ENCODE results near the gene KCNJ10.

Gene KCNJ10

DNA sequence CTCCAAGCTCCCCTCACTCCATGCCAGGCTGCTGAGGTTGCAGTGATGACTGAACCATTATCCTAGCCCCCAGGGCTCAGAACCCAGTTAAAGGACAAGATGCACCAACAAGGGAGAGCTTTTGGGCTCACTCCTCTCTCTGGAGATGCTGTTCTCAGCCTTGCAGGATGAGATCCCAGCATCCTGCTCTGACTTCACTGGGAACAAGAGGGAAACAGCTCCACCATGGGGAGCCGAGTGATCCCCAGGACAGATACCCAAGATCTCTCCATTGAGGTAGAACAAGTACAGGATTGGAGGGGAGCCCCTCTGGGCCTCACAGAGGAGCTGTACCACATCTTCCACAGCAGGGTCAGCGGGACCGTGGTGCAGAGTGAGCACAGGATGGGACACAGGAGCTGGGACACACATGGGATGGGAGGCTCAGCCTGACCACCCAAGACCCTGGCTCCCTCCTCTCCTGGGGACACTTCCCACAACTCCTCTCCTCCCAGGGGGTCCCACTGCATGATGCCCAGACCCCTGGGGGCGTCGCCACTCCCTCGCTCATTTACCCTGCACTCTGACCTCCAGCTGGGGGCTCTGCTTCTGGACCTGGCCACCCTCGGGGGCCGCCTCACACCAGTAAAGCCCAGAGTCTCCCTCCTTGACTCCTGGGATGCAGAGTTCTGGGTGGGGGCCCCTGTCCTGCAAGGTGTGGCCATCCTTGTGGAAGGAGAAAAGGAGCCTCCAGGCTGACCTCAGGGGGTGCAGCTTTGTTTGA lies 97.3 kb downstream of the KCNJ10 start:
- Histone ChIP-seq H3K27me3 (ENCODE audit: insufficient read depth, poor library complexity, severe bottlenecking) (peaks cover 9% of the 10 kb centered on the region), H3K4me3 (replicated peaks; ENCODE audit: insufficient read depth, low read length) (no peak overlapping the region), H3K27ac (replicated peaks) (no peak overlapping the region)
- TF ChIP-seq POLR2AphosphoS5 (IDR thresholded peaks at IDR 0.05; ENCODE audit: low read depth), result no peak
- TF ChIP-seq, protein P1, sequence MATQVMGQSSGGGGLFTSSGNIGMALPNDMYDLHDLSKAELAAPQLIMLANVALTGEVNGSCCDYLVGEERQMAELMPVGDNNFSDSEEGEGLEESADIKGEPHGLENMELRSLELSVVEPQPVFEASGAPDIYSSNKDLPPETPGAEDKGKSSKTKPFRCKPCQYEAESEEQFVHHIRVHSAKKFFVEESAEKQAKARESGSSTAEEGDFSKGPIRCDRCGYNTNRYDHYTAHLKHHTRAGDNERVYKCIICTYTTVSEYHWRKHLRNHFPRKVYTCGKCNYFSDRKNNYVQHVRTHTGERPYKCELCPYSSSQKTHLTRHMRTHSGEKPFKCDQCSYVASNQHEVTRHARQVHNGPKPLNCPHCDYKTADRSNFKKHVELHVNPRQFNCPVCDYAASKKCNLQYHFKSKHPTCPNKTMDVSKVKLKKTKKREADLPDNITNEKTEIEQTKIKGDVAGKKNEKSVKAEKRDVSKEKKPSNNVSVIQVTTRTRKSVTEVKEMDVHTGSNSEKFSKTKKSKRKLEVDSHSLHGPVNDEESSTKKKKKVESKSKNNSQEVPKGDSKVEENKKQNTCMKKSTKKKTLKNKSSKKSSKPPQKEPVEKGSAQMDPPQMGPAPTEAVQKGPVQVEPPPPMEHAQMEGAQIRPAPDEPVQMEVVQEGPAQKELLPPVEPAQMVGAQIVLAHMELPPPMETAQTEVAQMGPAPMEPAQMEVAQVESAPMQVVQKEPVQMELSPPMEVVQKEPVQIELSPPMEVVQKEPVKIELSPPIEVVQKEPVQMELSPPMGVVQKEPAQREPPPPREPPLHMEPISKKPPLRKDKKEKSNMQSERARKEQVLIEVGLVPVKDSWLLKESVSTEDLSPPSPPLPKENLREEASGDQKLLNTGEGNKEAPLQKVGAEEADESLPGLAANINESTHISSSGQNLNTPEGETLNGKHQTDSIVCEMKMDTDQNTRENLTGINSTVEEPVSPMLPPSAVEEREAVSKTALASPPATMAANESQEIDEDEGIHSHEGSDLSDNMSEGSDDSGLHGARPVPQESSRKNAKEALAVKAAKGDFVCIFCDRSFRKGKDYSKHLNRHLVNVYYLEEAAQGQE (IDR thresholded peaks at IDR 0.05; ENCODE audit: insufficient replicate concordance, low read depth), result no peak
- no peak for DNase-seq (ENCODE audit: low read depth in 1 of 2, low spot score in 1 of 2)

DNA sequence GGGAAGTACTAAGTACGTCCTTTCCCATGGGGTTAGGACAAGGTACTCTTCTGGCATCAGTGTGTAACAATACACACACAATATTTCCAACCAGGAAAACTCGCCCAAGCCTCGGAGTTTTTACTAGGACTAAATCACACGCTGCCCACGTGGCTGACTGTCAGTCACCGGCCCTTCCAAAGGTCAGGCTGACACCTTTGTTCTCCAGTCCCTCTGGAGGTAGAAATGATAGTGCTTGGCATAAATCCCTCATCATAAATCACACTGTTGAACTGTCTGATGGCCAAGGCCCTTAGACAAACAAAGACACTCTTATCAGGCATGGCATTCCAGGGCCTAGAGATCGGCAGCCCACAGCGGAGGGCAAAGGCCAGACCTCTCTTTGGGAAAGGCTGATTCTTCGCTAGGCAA lies 99.0 kb downstream of the KCNJ10 start:
- peaks cover 6% of the 10 kb centered on the region for H3K27me3 ChIP-seq (ENCODE audit: insufficient read depth, poor library complexity, severe bottlenecking)
- H3K4me3 ChIP-seq (replicated peaks; ENCODE audit: insufficient read depth, low read length), result no peak overlapping the region
- no peak for DNase-seq (ENCODE audit: low read depth in 1 of 2, low spot score in 1 of 2)
- no peak overlapping the region for H3K27ac ChIP-seq (replicated peaks)
- TF ChIP-seq SPI1 (IDR thresholded peaks at IDR 0.05; ENCODE audit: borderline replicate concordance, low read depth) (no peak), GABPA (IDR thresholded peaks at IDR 0.05; ENCODE audit: low read depth) (no peak), POLR2AphosphoS5 (IDR thresholded peaks at IDR 0.05; ENCODE audit: low read depth) (no peak)
- TF ChIP-seq, protein P1 (IDR thresholded peaks at IDR 0.05; ENCODE audit: insufficient replicate concordance, low read depth), result no peak
- TF ChIP-seq, protein P2, sequence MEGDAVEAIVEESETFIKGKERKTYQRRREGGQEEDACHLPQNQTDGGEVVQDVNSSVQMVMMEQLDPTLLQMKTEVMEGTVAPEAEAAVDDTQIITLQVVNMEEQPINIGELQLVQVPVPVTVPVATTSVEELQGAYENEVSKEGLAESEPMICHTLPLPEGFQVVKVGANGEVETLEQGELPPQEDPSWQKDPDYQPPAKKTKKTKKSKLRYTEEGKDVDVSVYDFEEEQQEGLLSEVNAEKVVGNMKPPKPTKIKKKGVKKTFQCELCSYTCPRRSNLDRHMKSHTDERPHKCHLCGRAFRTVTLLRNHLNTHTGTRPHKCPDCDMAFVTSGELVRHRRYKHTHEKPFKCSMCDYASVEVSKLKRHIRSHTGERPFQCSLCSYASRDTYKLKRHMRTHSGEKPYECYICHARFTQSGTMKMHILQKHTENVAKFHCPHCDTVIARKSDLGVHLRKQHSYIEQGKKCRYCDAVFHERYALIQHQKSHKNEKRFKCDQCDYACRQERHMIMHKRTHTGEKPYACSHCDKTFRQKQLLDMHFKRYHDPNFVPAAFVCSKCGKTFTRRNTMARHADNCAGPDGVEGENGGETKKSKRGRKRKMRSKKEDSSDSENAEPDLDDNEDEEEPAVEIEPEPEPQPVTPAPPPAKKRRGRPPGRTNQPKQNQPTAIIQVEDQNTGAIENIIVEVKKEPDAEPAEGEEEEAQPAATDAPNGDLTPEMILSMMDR (IDR thresholded peaks at IDR 0.05; ENCODE audit: insufficient read depth, low read length), result no peak

DNA sequence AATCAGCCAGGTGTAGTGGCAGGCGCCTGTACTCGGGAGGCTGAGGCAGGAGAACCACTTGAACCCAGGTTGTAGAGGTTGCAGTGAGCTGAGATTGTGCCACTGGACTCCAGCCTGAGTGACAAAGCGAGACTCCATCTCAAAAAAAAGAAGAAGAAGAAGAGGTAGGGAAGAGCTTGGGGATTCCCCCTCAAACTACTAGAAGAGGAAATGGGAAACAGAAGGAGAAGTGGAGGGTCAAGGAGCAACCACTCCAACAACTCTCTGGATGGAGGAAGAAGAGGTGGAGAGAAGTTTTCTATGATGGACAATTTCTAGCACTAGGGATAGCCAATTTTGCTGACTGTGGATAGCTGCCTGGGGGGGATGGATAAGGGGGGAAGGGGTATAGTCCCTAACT lies 101.1 kb downstream of the KCNJ10 start:
- no peak overlapping the region for H3K27ac ChIP-seq (replicated peaks)
- no peak for DNase-seq (ENCODE audit: low read depth in 1 of 2, low spot score in 1 of 2)
- no peak overlapping the region for H3K4me3 ChIP-seq (replicated peaks; ENCODE audit: insufficient read depth, low read length)
- peaks cover 5% of the 10 kb centered on the region for H3K27me3 ChIP-seq (ENCODE audit: insufficient read depth, poor library complexity, severe bottlenecking)
- TF ChIP-seq, protein P2 (IDR thresholded peaks at IDR 0.05; ENCODE audit: insufficient read depth, low read length), result no peak
- TF ChIP-seq, protein P1 (IDR thresholded peaks at IDR 0.05; ENCODE audit: insufficient replicate concordance, low read depth), result no peak
- TF ChIP-seq GABPA (IDR thresholded peaks at IDR 0.05; ENCODE audit: low read depth) (no peak), POLR2AphosphoS5 (IDR thresholded peaks at IDR 0.05; ENCODE audit: low read depth) (no peak), SPI1 (IDR thresholded peaks at IDR 0.05; ENCODE audit: borderline replicate concordance, low read depth) (no peak)
